Glutamatergic neuron (in vitro differentiated cells): ENCODE measurements around the gene SPI1. TPM values are rescaled to one million over a fixed set of nuclear protein-coding genes. Genes with fewer than 3 reads are reported as not detected.

ENCODE experiments used
- DNase-seq: peaks from one replicate; pipeline ENCODE4 v3.0.0; 2022
- H3K27ac Mint-ChIP-seq: one replicate; pipeline ENCODE4 v1.8.0; 2020; ENCODE audit warnings: mild to moderate bottlenecking, mixed read lengths, inconsistent platforms; ENCODE audit not compliant: unreplicated experiment
- H3K27me3 Mint-ChIP-seq: one replicate; pipeline ENCODE4 v1.8.0; 2020; ENCODE audit warnings: mild to moderate bottlenecking, moderate library complexity, mixed read lengths, inconsistent platforms; ENCODE audit not compliant: unreplicated experiment
- H3K36me3 Mint-ChIP-seq: one replicate; pipeline ENCODE4 v1.8.0; 2020; ENCODE audit warnings: mild to moderate bottlenecking, mixed read lengths, inconsistent platforms; ENCODE audit not compliant: unreplicated experiment
- H3K4me1 Mint-ChIP-seq: one replicate; pipeline ENCODE4 v1.8.0; 2020; ENCODE audit warnings: mild to moderate bottlenecking, low read depth, mixed read lengths, inconsistent platforms; ENCODE audit not compliant: unreplicated experiment
- H3K4me3 Mint-ChIP-seq: one replicate; pipeline ENCODE4 v1.8.0; 2020; ENCODE audit warnings: mild to moderate bottlenecking, mixed read lengths, inconsistent platforms; ENCODE audit not compliant: unreplicated experiment
- H3K9me3 Mint-ChIP-seq: one replicate; pipeline ENCODE4 v1.8.0; 2020; ENCODE audit warnings: mild to moderate bottlenecking, moderate library complexity, mixed read lengths, inconsistent platforms; ENCODE audit not compliant: unreplicated experiment
- CTCF ChIP-seq: fragments of 200-600 bp; sonication (generic); IDR thresholded peaks from one replicate; pipeline ENCODE4 v1.5.0; 2021; ENCODE audit not compliant: partially characterized antibody, unreplicated experiment
- total RNA-seq: library from RNA; stranded (reverse); fragmentation: NEBNext Ultra II Directional; extraction: Animal tissue kit (Norgen Biotek cat#: 25700); gene quantifications from one replicate; pipeline ENCODE4 v1.2.1, GENCODE V29; 2021; ENCODE audit not compliant: unreplicated experiment

The SPI1 gene
- total RNA-seq, 1 donor from 2014 or later, result not detected

GRCh38 chr11:47417712-47418111, 39.4 kb upstream of the SPI1 start:
- DNase-seq, result no peak
- no peak overlapping the region for H3K4me3 Mint-ChIP-seq
- H3K27me3 Mint-ChIP-seq, result peaks cover 8% of the 10 kb centered on the region
- H3K27ac Mint-ChIP-seq, result no peak overlapping the region
- H3K9me3 Mint-ChIP-seq, result peaks cover 6% of the 10 kb centered on the region
- no peak for TF ChIP-seq CTCF
- no peaks in the 10 kb centered on the region for H3K4me1 Mint-ChIP-seq
- peaks cover 10% of the 10 kb centered on the region for H3K36me3 Mint-ChIP-seq

GRCh38 chr11:47415949-47416472, 37.7 kb upstream of the SPI1 start:
- Mint-ChIP-seq H3K4me1 (no peaks in the 10 kb centered on the region), H3K27ac (no peak overlapping the region), H3K9me3 (peaks cover 6% of the 10 kb centered on the region), H3K4me3 (no peak overlapping the region), H3K27me3 (peaks cover 10% of the 10 kb centered on the region), H3K36me3 (peaks cover 10% of the 10 kb centered on the region)
- no peak for TF ChIP-seq CTCF
- DNase-seq, result no peak

GRCh38 chr11:47415091-47415854, 36.9 kb upstream of the SPI1 start:
- Mint-ChIP-seq H3K4me1 (no peaks in the 10 kb centered on the region), H3K27ac (no peak overlapping the region), H3K27me3 (peaks cover 10% of the 10 kb centered on the region), H3K9me3 (peaks cover 6% of the 10 kb centered on the region), H3K4me3 (no peak overlapping the region), H3K36me3 (peaks cover 10% of the 10 kb centered on the region)
- DNase-seq, result no peak
- TF ChIP-seq CTCF, result no peak

- no peak for TF ChIP-seq CTCF
- Mint-ChIP-seq H3K27me3 (peaks cover 10% of the 10 kb centered on the region), H3K4me3 (no peak overlapping the region), H3K9me3 (peaks cover 4% of the 10 kb centered on the region), H3K36me3 (peaks cover 5% of the 10 kb centered on the region), H3K4me1 (no peaks in the 10 kb centered on the region), H3K27ac (no peak overlapping the region)
- no peak for DNase-seq
Measured at GRCh38 chr11:47414685-47415070, 36.3 kb upstream of the SPI1 start.
